GM12875 (cell line): ENCODE measurements around the gene AKAP1.

Experiments used
- H3K4me3 ChIP-seq: one replicate; pipeline ENCODE4 v1.5.1; 2011; ENCODE audit warnings: low read depth, low read length, control low read depth
- TF ChIP-seq, protein P1 (sequence below): IDR thresholded peaks from 2 replicates; pipeline ENCODE4 v1.5.1; 2011; ENCODE audit warnings: low read depth, mild to moderate bottlenecking, control low read depth, inconsistent platforms, low read length, moderate library complexity, borderline replicate concordance; ENCODE audit not compliant: insufficient read depth

The AKAP1 gene

DNA sequence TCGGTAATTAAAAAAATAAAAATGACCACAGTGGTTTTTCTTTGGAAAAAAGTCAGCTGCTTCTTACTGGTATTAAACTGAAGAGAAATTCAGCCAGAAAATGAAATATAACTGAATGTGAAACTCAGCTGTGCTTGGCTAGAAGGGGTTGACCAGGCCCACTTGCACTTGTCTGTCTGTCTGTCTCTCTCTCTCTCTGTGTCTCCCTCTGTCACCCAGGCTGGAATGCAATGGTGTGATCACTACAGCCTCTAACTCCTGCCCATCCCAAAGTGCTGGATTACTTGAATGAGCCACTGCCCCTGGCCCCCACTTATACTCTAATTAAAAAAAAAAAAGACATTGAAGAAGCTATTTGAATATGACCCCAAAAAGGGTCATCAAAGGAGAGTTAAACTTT is 17.3 kb upstream of the AKAP1 start:
- no peak overlapping the region for H3K4me3 ChIP-seq
- TF ChIP-seq, protein P1, sequence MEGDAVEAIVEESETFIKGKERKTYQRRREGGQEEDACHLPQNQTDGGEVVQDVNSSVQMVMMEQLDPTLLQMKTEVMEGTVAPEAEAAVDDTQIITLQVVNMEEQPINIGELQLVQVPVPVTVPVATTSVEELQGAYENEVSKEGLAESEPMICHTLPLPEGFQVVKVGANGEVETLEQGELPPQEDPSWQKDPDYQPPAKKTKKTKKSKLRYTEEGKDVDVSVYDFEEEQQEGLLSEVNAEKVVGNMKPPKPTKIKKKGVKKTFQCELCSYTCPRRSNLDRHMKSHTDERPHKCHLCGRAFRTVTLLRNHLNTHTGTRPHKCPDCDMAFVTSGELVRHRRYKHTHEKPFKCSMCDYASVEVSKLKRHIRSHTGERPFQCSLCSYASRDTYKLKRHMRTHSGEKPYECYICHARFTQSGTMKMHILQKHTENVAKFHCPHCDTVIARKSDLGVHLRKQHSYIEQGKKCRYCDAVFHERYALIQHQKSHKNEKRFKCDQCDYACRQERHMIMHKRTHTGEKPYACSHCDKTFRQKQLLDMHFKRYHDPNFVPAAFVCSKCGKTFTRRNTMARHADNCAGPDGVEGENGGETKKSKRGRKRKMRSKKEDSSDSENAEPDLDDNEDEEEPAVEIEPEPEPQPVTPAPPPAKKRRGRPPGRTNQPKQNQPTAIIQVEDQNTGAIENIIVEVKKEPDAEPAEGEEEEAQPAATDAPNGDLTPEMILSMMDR = no peak

- no peak overlapping the region for H3K4me3 ChIP-seq
- TF ChIP-seq, protein P1 = no peak
These were observed 16.8 kb upstream of the AKAP1 start for GRCh38 chr17:57068222-57068658.

DNA sequence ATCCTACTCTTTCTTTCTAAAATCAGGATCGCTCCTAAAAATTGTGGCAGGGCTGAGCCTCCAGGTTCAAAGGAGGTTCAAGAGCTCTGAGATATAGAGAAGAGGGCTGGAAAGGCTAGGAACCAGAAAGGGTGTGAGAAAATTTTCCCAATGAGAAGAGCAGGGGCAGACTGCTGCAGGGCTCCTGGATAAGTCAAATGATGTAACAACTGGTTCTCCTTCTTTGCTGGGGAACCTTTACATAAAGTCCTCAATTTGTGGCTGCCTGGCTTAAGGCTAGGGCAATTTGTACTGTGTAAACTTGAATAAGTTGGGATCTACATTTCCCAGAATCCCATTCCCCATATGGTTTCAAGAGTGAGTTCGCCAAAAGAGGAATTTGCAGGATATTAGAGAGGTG is 16.3 kb upstream of the AKAP1 start:
- H3K4me3 ChIP-seq = no peak overlapping the region
- TF ChIP-seq, protein P1 = no peak

DNA sequence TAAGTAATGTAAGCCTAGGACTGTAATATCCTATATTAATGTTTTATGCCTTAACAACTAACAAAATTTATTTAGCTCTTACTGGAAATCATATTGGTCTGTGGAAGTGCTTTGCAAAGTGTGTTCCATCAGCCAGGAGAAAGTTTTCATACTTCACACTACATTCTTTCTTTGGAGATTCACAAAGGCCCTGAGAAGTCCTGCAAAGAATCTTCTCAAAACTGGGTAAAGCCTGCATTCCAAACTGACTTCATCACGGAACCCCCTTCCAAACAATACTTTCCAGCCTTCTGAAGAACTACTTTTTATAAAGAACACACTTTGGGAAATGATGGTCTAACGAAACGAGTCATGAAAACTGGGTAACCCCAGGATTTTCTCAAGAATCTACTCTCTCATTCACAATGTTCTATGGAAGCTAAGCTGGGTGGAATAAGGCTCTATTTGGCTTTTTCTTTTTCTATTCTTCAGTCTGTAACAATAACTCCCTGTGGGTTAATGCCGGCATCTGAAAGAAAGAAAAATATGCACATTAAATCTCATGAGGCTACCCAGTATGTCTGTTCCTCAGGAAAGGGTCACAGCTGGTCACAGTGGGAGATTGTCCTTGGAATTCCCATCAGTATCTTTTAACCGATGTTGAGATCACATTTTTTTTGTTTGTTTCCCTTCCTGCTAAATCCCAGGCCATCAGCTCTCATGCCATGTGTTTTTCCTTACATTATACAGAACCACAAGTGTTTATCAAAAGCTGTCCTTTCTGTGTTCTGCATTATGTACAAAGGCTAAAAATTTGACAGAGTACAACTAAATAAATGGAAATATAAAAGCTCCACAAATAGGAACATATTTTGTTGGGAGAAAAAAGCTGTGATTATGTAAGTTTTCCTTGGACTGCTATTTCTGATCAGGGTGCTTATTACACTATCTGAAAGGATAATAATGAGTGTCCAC is 12.8 kb upstream of the AKAP1 start:
- no peak overlapping the region for H3K4me3 ChIP-seq
- TF ChIP-seq, protein P1 = no peak

GRCh38 chr17:57073626-57074025 is 11.4 kb upstream of the AKAP1 start:
- TF ChIP-seq, protein P1 = no peak
- H3K4me3 ChIP-seq = no peak overlapping the region

DNA sequence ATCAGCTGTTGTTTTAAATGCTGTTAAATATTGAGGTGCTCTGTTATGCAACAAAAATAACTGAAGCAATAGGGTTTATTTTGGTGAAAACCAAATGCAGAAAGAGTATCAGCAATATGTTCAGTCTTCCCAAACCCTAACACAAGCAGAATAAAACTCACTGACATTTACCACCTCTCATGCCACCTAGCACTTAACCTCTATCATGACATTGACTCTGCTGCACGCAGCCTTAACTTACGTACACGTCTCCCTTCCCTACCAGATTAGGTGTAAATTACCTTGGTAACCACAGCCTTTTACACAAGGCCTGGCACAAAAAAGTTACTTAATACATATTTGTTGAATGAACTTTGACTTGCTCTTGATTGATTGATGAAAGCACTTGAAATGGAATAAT is 9.9 kb upstream of the AKAP1 start:
- no peak overlapping the region for H3K4me3 ChIP-seq
- TF ChIP-seq, protein P1 = no peak

- TF ChIP-seq, protein P1 = no peak
- no peak overlapping the region for H3K4me3 ChIP-seq
These were observed 9.3 kb upstream of the AKAP1 start for GRCh38 chr17:57075785-57076184.
